Aorta (tissue), 5 donors: ENCODE data around the gene PSTPIP1. TPM values are rescaled to one million over a fixed set of nuclear protein-coding genes. Genes with fewer than 3 reads are reported as not detected.
A peak's percentile ranks its signal among the peaks of the same experiment; 100 is the strongest.

Experiments used
- ATAC-seq: fragments of 200-7000 bp; cut with Tn5 transposase; one replicate; pipeline ENCODE4 v1.9.1; 2022; ENCODE audit warnings: moderate library complexity; ENCODE audit not compliant: low FRiP score
- DNase-seq, 2 donors: peaks; one replicate each; pipeline ENCODE4 v3.0.0-alpha.2; 2020
- H3K27ac ChIP-seq, 2 donors: one replicate each; pipeline ENCODE4 v1.5.1; 2013; ENCODE audit warnings: low read length in 2 of 2, mild to moderate bottlenecking in 2 of 2, moderate library complexity in 2 of 2, control low read depth in 1 of 2, inconsistent platforms in 1 of 2, low read depth in 1 of 2
- H3K27me3 ChIP-seq, 2 donors: one replicate each; pipeline ENCODE4 v1.6.1; 2013; ENCODE audit warnings: control low read depth in 1 of 2, low read length in 1 of 2, mild to moderate bottlenecking in 1 of 2, moderate library complexity in 1 of 2; ENCODE audit not compliant: insufficient read depth in 2 of 2, control insufficient read depth in 1 of 2
- H3K36me3 ChIP-seq, 2 donors: one replicate each; pipeline ENCODE4 v1.6.1; 2013; ENCODE audit warnings: control low read depth in 1 of 2, low read length in 1 of 2, mild to moderate bottlenecking in 1 of 2; ENCODE audit not compliant: insufficient read depth in 2 of 2, control insufficient read depth in 1 of 2
- H3K4me1 ChIP-seq, 2 donors: one replicate each; pipeline ENCODE4 v1.6.1; 2013; ENCODE audit warnings: low read length in 2 of 2, control low read depth in 1 of 2, mild to moderate bottlenecking in 1 of 2, moderate library complexity in 1 of 2; ENCODE audit not compliant: insufficient read depth in 2 of 2, control insufficient read depth in 1 of 2
- H3K4me3 ChIP-seq, 2 donors: one replicate each; pipeline ENCODE4 v1.5.1; 2013; ENCODE audit warnings: low read length in 2 of 2, control low read depth in 1 of 2, mild to moderate bottlenecking in 1 of 2
- H3K9me3 ChIP-seq: one replicate; pipeline ENCODE4 v1.6.1; 2013; ENCODE audit warnings: mild to moderate bottlenecking, low read length; ENCODE audit not compliant: control insufficient read depth
- WGBS, 2 donors: extraction: QIAGEN DNeasy Blood & Tissue Kit; methylation state at CpG; one replicate each; pipeline ENCODE4 v1.1.7; 2013; 5-methylcytosine and 5-hydroxymethylcytosine counted together
- intact Hi-C, 2 donors: fragments of 100-400 bp; cut with DNase I; formaldehyde crosslinking; loops; one replicate each; pipeline versions ENCODE4 v1.14.2 to v1.15.0; 2022
- polyA plus RNA-seq, 2 donors: library from polyadenylated mRNA; stranded (reverse); fragments of 200-250 nt; gene quantifications; one replicate each; pipeline ENCODE4 v1.2.3, GENCODE V29; 2013
- total RNA-seq, 2 donors: library from RNA; stranded (reverse); fragmentation: NEBNext Ultra II Directional; extraction: Animal tissue kit (Norgen Biotek cat#: 25700); gene quantifications; one replicate each; pipeline ENCODE4 v1.2.1, GENCODE V29; 2021
- donor health status: healthy with polysubstance abuse.
- donor health status: Bipolar disorder and iron deficiency.
- donor health status: DM: no; HTN: no; CAD: no.
- donor health status: DM: no; HTN: no; CAD: no.
- donor health status: DM: yes; HTN: yes; CAD: no.

Gene PSTPIP1
- total and polyA plus RNA-seq, 4 donors, result 14.1 to 42.9 (median 23.5) TPM

DNA sequence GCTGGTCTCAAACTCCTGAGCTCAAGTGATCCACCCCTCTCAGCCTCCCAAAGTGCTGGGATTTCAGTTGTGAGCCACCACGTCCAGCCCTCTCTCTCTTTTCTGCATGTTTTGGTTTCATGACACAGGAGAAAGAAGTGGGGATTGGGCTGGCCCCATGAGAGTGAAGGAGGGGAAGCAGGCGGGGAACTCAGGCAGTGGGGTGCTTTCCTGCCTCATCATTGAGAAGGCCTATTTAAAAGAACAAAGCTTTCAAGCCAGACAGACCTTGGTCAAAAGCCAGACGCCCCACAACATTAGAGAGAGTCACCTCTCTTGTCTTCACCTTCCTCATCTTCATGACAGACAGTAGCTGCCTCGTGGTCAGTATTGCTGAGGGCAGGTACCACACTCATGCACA, 15.9 kb downstream of the PSTPIP1 start:
- intact Hi-C loops, result no loop called here
- ATAC-seq (no peak), DNase-seq (no peak)
- Histone ChIP-seq H3K36me3 (no peaks in the 10 kb centered on the region), H3K27ac (no peak overlapping the region), H3K9me3 (no peaks in the 10 kb centered on the region), H3K4me1 (no peaks in the 10 kb centered on the region), H3K4me3 (no peak overlapping the region), H3K27me3 (no peaks in the 10 kb centered on the region)
- 80 to 89% methylated on average over 4 of the region's 4 CpGs for WGBS, 2 donors

- WGBS, 2 donors, result 95 to 100% methylated on average over 3 of the region's 3 CpGs
- ATAC-seq, result no peak
- Histone ChIP-seq H3K27ac (no peak overlapping the region), H3K4me1 (no peaks in the 10 kb centered on the region), H3K27me3 (no peaks in the 10 kb centered on the region), H3K36me3 (no peaks in the 10 kb centered on the region), H3K4me3 (no peak overlapping the region), H3K9me3 (no peaks in the 10 kb centered on the region)
- intact Hi-C loops, result no loop called here
- no peak for DNase-seq
Observed at GRCh38 chr15:77012117-77012712, 17.3 kb downstream of the PSTPIP1 start.

DNA sequence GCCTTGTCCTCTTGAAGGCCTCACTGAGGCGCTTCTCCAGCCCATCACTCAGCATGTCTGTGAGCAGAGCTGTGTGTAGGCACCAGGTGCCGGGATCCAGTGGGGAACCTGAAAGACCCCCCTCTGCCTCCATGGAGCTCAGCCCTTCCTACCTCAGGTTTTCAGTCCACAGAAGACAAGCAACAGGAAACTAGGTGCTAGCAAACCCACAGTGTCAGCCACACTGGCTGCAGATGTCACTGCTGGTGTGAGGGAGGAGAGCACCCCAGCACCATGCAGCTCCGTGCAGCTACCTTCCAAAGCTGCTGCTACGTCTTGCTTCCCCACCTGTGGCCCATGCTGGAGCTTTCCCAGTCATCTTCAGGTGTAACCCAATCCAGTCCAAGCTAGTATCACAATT, 17.9 kb downstream of the PSTPIP1 start:
- DNase-seq (no peak), ATAC-seq (no peak)
- intact Hi-C loops, result no loop called here
- no peaks in the 10 kb centered on the region for H3K36me3 ChIP-seq
- H3K27me3 ChIP-seq, result no peaks in the 10 kb centered on the region
- no peaks in the 10 kb centered on the region for H3K9me3 ChIP-seq
- WGBS, 2 donors, result 68 to 71% methylated on average over 4 of the region's 4 CpGs
- H3K27ac ChIP-seq, result no peak overlapping the region
- no peaks in the 10 kb centered on the region for H3K4me1 ChIP-seq
- no peak overlapping the region for H3K4me3 ChIP-seq

DNA sequence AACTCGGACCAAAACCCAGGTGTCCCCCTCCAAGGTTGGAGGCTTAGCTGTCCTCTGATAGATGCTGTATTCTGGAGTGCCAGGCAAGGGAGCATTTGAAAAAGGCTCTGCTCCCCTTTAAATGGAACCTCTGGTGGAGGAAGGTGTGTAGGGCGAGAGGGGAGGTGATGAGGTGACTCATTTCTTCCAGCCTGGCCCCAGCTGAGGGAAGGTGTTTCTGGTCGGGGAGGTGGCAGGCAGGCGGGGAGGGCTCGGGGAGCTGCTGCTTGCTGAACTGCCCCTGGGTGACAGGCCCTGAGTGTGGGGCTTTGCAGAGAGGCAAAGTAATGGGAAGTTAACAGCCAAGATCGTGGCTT, 18.8 kb downstream of the PSTPIP1 start:
- H3K9me3 ChIP-seq, result no peaks in the 10 kb centered on the region
- no peaks in the 10 kb centered on the region for H3K4me1 ChIP-seq
- ATAC-seq (no peak), DNase-seq (no peak)
- WGBS, 2 donors, result 84 to 87% methylated on average over 6 of the region's 6 CpGs
- H3K27ac ChIP-seq, result no peak overlapping the region
- H3K27me3 ChIP-seq, result no peaks in the 10 kb centered on the region
- intact Hi-C loops, result no loop called here
- no peak overlapping the region for H3K4me3 ChIP-seq
- H3K36me3 ChIP-seq, result no peaks in the 10 kb centered on the region

DNA sequence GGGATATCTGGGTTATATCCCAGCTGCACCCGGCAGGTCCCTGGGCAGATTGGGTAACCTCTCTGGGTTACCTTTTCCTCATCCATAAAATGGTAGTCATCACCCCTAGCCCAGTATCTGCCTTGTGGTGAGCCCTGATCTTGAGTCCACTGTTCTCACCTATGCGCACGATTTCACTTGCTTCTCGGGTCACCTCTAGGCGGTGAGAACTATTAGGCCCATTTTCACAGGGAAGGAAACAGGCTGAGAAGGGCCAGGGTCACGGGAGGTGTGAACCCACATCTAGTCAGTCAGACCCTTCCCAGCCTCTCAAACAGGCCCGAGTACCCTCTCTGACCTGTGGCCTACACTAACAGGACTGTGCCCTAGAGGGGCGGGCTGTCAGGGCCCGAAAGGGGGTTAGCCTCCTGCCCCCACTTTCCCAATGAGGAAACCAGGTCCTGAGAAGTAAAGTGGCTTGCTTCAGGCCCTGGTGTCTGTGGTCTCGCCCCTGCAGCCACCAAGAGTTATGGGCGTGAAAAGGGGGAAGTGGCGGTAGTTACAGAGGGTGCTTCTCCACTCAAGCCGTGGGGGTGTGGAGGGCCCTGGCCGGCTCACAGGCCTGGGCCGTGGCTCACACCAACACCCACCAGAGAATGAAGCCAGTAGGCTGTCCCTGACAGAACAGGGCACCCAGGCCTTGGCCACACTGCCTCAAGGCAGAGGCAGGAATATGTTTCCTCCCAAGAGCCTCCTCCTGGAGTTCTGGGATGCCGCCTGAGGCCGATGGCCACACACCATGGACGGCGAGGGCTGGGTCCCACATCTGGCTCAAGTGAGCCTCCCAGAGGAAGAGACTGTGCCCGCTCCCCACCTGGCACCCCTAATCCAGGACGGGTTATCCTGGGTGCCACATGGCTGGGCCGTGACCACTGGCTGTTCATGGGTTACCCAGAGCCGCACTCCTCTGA, 19.5 kb downstream of the PSTPIP1 start:
- Histone ChIP-seq H3K36me3 (no peaks in the 10 kb centered on the region), H3K9me3 (no peaks in the 10 kb centered on the region), H3K4me1 (no peaks in the 10 kb centered on the region), H3K27ac (no peak overlapping the region), H3K27me3 (no peaks in the 10 kb centered on the region), H3K4me3 (no peak overlapping the region)
- DNase-seq, result peak; percentile 71 to 73
- 88 to 90% methylated on average over 23 of the region's 23 CpGs for WGBS, 2 donors
- intact Hi-C loops, result no loop called here
- ATAC-seq, result no peak

- Histone ChIP-seq H3K4me3 (no peak overlapping the region), H3K4me1 (no peaks in the 10 kb centered on the region), H3K9me3 (no peaks in the 10 kb centered on the region), H3K36me3 (no peaks in the 10 kb centered on the region), H3K27me3 (no peaks in the 10 kb centered on the region), H3K27ac (no peak overlapping the region)
- ATAC-seq (no peak), DNase-seq (peak in 1 of 2 donors; percentile 73)
- 50 to 55% methylated on average over 20 to 21 of the region's 21 CpGs for WGBS, 2 donors
- intact Hi-C loops, result no loop called here
Observed at GRCh38 chr15:77015646-77016320, 20.9 kb downstream of the PSTPIP1 start.

GRCh38 chr15:77016321-77016695, 21.4 kb downstream of the PSTPIP1 start:
- no peaks in the 10 kb centered on the region for H3K9me3 ChIP-seq
- H3K27ac ChIP-seq, result no peak overlapping the region
- no peaks in the 10 kb centered on the region for H3K36me3 ChIP-seq
- ATAC-seq (no peak), DNase-seq (peak in 1 of 2 donors; percentile 41)
- H3K4me3 ChIP-seq, result no peak overlapping the region
- H3K27me3 ChIP-seq, result no peaks in the 10 kb centered on the region
- intact Hi-C loops, result no loop called here
- no peaks in the 10 kb centered on the region for H3K4me1 ChIP-seq
- WGBS, 2 donors, result 88 to 94% methylated on average over 3 of the region's 3 CpGs

DNA sequence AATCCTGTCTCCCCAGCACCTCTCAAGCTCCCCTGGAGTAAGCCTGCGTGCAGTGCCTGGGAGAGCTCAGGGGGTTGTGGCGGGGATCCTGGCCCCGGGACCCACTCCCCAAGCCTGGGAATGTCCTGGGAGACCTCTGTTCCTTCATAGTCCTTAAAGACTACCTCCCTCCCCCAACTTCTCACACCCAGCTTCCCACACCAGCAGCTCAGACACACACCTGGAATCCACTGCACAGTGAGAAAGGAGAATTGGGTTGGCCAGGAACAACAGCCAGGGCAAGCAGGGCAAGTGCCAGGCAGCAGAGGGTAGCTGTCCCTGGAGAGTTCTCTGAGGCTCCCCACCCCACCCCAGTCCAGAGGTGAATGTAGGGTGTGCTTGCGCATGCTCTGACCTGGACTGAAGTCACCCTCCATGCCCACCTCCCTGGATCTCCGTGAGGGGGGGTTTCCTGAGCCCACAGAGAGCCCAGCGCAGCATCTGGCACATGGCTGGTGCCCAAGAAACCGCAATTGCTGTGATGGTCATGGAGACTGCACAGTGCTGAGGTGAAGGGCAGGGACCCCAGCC, 22.2 kb downstream of the PSTPIP1 start:
- DNase-seq, result peak in 1 of 2 donors; percentile 52
- H3K9me3 ChIP-seq, result no peaks in the 10 kb centered on the region
- no peak overlapping the region for H3K27ac ChIP-seq
- ATAC-seq, result no peak
- H3K36me3 ChIP-seq, result no peaks in the 10 kb centered on the region
- no peaks in the 10 kb centered on the region for H3K27me3 ChIP-seq
- no peak overlapping the region for H3K4me3 ChIP-seq
- WGBS, 2 donors, result 84 to 86% methylated on average over 7 of the region's 7 CpGs
- no peaks in the 10 kb centered on the region for H3K4me1 ChIP-seq
- intact Hi-C loops, result no loop called here
